Hematopoietic multipotent progenitor cell treated with erythropoietin and hydrocortisone succinate and interleukin-3 and kit ligand, for 17 days (in vitro differentiated cells): ENCODE data around the gene TGFBRAP1.
"Not testable (repeated sequence)": the region's sequence is repeated elsewhere in the genome, so short reads cannot be mapped to it uniquely, and the experiment has no call there.

Experiments used
- DNase-seq: peaks from one replicate; pipeline ENCODE4 v3.0.0-alpha.2; 2015; ENCODE audit warnings: low spot score

TGFBRAP1 gene

GRCh38 chr2:105269426-105269825 is 60.1 kb downstream of the TGFBRAP1 start:
- DNase-seq, result no peak

DNA sequence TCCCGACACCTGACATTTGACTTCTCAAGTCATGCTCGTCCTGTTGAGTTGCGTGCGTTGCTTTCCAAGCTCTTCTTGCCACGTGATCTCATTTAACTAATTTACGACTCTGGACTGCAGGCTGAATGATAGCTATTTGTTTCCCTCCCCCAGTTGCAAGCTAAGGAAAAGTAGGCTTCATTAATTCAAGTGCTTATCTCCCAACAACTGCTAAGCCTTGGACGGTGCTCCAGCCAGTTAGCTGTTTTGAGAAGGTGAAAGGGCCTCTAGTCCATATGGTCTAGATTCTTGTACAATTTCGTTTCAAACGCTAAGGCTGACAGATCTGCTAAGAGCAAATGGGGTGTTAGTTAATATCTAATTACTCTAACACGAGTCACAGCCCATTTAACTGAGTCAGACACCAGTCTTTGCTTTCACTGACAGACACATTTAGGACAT is 66.9 kb downstream of the TGFBRAP1 start:
- no peak for DNase-seq

DNA sequence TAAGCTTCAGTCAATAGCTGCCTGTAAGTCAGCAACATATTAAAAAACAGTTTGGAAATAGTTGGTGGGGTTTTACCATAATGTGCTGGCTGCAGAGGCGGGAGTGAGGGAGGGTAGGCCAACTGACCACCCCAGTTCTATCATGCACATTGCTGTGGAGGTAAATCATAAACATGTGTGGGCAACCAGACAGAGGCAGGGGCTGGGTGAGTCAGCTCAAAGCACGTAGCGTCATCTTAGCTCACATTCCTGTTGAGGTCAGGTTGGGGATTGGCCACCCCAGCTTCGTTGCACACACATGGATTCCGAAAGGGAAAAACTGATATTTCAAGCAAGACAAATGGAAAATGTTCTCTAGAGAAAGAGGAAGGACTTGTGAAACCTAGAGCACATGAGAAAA is 68.5 kb downstream of the TGFBRAP1 start:
- DNase-seq, result no peak

DNA sequence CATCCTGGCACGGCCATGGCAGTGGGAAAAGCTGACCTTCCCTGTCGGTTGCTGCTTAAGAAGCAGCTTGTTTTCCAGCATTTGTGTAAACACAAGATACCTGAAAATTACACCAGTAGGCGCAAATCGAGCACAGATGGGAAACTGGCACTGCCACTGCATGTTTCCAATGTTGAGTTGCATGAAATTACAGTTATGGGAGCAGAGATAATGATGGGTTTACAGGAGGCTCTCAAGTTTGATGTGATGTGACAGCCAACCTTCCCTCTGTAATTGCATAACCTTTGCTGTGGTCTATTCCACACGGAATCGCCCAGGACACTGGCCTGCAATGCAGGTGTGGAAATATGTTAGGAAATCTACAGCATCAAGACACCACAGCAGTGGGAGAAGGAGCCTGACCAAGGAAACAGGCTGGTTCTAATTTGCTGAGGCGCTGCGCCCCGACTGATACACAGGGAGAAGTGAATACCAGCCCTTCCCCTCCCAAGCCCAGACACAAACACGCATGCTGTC is 70.6 kb downstream of the TGFBRAP1 start:
- DNase-seq, result no peak

- no peak for DNase-seq
Observed at GRCh38 chr2:105257981-105258380, 71.6 kb downstream of the TGFBRAP1 start.

GRCh38 chr2:105256431-105257047 is 73.0 kb downstream of the TGFBRAP1 start:
- DNase-seq, result no peak

DNA sequence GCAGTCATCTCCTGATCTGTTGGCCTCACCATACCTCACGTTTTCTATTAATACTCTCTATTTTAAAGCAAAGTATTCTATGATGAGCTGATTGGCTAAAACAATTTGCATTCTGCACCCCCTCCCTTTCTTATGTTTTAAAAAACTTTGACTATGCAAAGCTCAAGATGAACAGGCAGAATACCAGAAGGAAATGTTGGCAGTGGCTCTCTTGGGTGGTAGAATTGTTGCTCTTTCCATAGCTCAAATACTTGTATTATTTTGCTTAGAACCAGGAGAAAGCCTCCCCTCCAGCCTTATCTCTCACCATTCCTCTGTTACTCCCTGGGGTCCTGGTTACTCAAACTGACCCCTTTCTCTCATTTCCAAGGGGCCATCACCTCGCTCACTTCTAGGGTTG is 73.6 kb downstream of the TGFBRAP1 start:
- no peak for DNase-seq

GRCh38 chr2:105254531-105255210 is 74.9 kb downstream of the TGFBRAP1 start:
- no peak for DNase-seq

- no peak for DNase-seq
Observed at GRCh38 chr2:105252271-105252670, 77.3 kb downstream of the TGFBRAP1 start.

- not testable (repeated sequence) for DNase-seq
Observed at GRCh38 chr2:105251016-105251648, 78.4 kb downstream of the TGFBRAP1 start.

DNA sequence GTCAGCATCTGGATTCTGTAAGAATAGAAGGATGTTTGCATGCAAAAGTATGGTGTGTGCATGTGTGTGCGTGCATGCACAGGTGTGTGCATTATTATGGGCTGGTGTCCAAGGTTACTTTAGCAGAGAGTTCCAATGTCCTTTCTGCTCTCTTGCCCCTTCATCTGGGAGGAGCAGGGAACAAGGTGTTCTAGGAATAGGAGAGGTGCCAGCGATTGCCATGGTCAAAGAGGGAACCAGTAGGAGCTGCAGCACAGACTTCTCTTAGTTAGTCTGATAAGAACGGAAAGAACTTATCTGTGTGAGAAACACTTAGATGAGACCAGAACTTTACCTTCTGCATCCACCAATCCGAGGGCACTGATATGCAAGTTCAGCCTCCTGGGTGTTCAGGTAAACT is 79.6 kb downstream of the TGFBRAP1 start:
- DNase-seq, result no peak

DNA sequence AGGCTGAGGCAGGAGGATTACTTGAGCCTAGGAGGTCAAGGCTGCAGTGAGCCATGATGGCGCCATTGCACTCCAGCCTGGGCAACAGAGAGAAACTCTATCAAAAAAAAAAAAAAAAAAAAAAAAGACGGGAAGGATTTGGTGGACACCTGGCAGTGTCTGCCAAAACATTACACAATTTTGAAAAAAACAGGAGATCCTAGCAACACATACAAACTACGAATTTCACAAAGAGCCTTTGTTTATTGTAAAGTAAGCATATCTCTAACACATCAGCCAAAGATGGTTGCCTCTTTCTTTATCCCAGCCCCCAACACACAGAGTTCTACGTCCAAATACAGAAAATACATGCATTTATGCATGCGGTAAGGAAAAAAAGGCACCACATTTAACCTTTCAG is 80.4 kb downstream of the TGFBRAP1 start:
- no peak for DNase-seq

GRCh38 chr2:105248316-105249070 is 81.0 kb downstream of the TGFBRAP1 start:
- DNase-seq, result no peak

DNA sequence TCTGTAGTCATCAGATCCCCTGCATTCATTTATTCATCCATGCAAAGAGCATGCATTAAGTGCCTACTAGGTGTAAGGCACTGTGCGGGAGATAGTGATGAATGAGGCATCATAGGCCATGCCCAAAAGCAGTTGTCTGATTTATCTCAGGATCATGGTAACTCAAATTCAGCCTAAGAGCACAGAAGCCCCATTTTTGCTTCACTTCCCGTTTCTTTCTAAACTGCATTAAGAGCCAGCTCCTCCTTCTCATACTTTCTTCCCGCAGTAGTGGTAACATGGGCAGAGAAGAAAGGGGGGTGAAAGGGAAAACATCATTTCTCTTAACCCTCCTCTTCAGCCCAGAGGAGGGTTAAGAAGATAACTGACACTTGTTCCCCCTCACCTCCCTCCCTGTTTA is 85.1 kb downstream of the TGFBRAP1 start:
- no peak for DNase-seq

GRCh38 chr2:105243961-105244360 is 85.6 kb downstream of the TGFBRAP1 start:
- no peak for DNase-seq

- no peak for DNase-seq
Observed at GRCh38 chr2:105242286-105242993, 87.1 kb downstream of the TGFBRAP1 start.

- DNase-seq, result no peak
Observed at GRCh38 chr2:105241443-105241842, 88.1 kb downstream of the TGFBRAP1 start, which contains the start of gene GPR45. TSS of gene GPR45 (plus strand) at chr2:105241743. CDS start at chr2:105241859, 116 bp downstream.

DNA sequence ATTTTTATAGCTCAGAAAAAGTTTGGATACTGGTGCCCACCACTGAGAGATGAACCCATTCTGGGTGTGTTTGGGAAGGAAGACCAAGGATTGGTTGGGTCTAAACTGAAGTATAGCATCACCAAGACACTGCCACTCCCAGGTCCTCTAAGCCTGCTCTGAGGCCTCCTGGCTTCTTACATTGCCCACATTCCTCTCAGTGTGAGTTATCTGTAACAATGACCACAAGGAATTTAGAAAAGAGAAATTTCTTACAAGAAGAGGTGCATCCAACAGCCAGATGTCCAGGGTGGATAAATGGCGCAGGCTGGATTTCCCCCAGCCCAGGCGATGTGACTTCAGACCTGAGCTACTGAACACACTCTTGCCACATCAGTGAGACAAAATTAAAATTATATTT is 89.6 kb downstream of the TGFBRAP1 start:
- no peak for DNase-seq

DNA sequence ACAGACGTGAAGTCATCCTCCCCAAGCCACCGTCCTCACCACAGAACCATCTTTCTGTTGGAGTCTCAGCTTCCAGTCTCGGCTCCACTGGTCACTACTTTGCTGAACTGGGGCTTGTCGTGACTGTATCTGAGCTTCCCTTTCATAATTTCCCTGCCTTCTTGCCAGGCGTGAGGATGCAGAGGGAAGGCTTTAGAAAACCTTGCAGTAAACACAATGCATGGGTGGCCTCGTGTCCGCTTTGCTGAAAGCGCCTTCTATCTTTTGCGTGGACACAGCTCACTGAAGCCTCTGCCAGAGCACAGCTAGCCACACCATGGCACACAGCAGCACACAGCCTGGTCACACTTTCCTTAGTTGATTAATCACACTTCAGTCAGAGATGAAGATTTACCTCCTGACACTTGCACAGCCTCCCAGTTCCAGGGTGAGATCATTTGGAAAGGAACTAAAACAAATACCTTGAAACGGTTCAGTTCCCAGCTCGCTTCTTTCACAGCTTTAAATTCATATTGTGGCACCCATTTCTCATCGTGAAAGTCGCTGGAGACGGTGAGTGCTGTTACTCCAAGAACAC is 90.8 kb downstream of the TGFBRAP1 start:
- DNase-seq, result no peak

DNA sequence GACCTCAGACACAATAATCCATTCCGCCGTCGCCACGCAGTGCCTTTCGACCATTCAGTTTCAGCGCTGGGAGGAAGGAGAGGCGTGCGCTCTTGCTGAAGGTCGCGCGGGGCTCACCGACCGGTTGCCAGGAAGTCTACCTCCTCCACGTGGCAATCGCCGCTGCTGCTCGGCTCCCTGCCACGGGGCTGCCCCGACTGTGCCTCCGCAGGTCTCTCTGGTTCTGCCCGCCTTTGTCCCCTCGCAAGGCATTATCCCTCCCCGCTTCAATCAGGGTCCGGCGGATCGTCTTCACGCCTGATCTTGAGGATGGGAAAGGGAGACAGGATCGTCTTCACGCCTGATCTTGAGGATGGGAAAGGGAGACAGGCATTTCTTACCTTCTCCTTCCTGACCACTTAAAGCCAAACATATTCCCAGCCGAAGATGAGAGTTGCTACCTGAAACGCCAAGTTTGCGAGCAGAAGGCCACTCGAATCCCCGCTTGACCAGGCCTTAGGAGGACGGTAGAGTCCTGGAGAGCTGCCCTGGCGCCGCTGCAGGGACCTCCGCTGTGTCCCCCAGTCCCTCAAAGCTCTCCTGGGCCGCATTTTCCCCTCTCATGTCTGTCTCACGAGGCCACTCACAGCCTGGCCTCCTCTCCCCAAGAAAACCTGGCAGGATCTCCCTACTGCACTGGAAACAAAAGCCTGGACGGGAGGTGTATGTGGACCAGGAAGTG is 92.3 kb downstream of the TGFBRAP1 start:
- no peak for DNase-seq

DNA sequence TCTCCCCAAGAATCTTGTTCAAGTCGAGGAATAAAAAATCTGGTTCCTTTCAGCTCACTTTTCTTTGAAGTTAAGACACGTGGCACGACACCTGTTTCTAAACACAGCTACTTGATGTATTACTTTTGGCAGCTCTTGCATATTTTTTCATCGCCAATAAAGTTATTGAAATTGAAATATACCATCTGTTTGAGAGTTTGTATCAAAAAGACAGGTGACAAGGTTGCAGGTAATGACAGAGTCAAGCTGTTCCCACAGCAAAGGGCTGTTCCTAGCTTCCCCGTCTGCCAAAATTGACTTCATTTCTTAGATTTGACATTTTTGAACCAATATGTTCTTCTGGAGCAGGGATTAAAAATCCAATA is 93.5 kb downstream of the TGFBRAP1 start:
- no peak for DNase-seq
